Cardiac muscle cell (in vitro differentiated cells and primary cell): ENCODE measurements around the gene FKBP8. TPM values are rescaled to one million over a fixed set of nuclear protein-coding genes. Genes with fewer than 3 reads are reported as not detected.

Experiments
- DNase-seq, 2 donors: peaks; one replicate each; pipeline versions ENCODE4 v3.0.0 to v3.0.0-alpha.2; 2010 to 2017; ENCODE audit warnings: low read depth in 1 of 2, low spot score in 1 of 2
- H3K27ac ChIP-seq: fragments of 200-600 bp; sonication (generic); 2 replicates; pipeline ENCODE4 v1.5.1; 2016
- H3K27me3 ChIP-seq: fragments of 200-600 bp; sonication (generic); 2 replicates; pipeline ENCODE4 v1.6.0; 2016; ENCODE audit warnings: control low read depth
- H3K36me3 ChIP-seq: fragments of 200-600 bp; sonication (generic); 2 replicates; pipeline ENCODE4 v1.5.1; 2016; ENCODE audit warnings: control low read depth
- H3K4me1 ChIP-seq: fragments of 200-600 bp; sonication (generic); 2 replicates; pipeline ENCODE4 v1.8.1; 2017; ENCODE audit warnings: low read depth, mild to moderate bottlenecking, mixed run types
- H3K4me3 ChIP-seq: fragments of 200-600 bp; sonication (generic); 2 replicates; pipeline ENCODE4 v1.5.1; 2016; ENCODE audit warnings: mild to moderate bottlenecking
- H3K9me3 ChIP-seq: fragments of 200-600 bp; sonication (generic); 2 replicates; pipeline ENCODE4 v1.5.1; 2017; ENCODE audit warnings: low read depth, mild to moderate bottlenecking, control low read depth
- polyA plus RNA-seq: library from polyadenylated mRNA; unstranded; fragments of >200 nt; fragmentation: Nextera tagmentation; extraction: Ambion mirVana; gene quantifications from 2 replicates; pipeline ENCODE4 v1.2.1, GENCODE V29; 2016
- total RNA-seq: library from RNA; depleted of rRNA; stranded (reverse); fragments of >200 nt; gene quantifications from 2 replicates; pipeline ENCODE4 v1.2.3, GENCODE V29; 2016
- TF ChIP-seq, protein P1 (sequence below): IDR thresholded peaks from 2 replicates; pipeline ENCODE4 v1.5.1; 2012; ENCODE audit warnings: low read depth, mild to moderate bottlenecking, low read length

FKBP8 gene
- total and polyA plus RNA-seq, 2 experiments from 2014 or later, result 398 to 568 TPM

DNA sequence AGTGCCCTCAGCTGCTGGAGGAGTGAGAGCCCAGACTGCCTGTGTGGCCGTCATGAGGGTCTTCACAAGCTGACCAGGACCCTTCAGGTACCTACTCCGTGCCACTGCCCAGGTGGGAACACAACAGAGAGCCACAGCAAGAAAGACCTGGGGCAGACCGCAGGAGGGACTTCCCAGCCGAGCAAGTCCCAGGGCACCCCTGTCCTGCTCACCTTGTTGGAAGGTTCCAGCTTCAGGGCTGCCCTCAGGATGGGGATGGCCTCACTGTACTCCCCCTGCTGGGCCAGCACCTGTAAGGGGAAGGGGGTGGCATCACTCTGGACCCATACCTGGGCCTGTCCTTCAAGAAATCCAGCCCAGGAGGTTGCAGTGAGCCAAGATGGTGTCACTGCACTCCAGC lies 10.3 kb downstream of the FKBP8 start:
- Histone ChIP-seq H3K4me1 (no peaks in the 10 kb centered on the region), H3K4me3 (no peak overlapping the region), H3K27me3 (no peaks in the 10 kb centered on the region), H3K27ac (no peak overlapping the region), H3K9me3 (no peaks in the 10 kb centered on the region), H3K36me3 (peaks cover 36% of the 10 kb centered on the region)
- no peak for DNase-seq
- TF ChIP-seq, protein P1, sequence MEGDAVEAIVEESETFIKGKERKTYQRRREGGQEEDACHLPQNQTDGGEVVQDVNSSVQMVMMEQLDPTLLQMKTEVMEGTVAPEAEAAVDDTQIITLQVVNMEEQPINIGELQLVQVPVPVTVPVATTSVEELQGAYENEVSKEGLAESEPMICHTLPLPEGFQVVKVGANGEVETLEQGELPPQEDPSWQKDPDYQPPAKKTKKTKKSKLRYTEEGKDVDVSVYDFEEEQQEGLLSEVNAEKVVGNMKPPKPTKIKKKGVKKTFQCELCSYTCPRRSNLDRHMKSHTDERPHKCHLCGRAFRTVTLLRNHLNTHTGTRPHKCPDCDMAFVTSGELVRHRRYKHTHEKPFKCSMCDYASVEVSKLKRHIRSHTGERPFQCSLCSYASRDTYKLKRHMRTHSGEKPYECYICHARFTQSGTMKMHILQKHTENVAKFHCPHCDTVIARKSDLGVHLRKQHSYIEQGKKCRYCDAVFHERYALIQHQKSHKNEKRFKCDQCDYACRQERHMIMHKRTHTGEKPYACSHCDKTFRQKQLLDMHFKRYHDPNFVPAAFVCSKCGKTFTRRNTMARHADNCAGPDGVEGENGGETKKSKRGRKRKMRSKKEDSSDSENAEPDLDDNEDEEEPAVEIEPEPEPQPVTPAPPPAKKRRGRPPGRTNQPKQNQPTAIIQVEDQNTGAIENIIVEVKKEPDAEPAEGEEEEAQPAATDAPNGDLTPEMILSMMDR, result no peak

GRCh38 chr19:18532168-18532890 lies 11.0 kb downstream of the FKBP8 start:
- H3K27me3 ChIP-seq, result no peaks in the 10 kb centered on the region
- no peak overlapping the region for H3K4me3 ChIP-seq
- TF ChIP-seq, protein P1, result no peak
- H3K36me3 ChIP-seq, result peaks cover 32% of the 10 kb centered on the region
- H3K27ac ChIP-seq, result no peak overlapping the region
- no peaks in the 10 kb centered on the region for H3K9me3 ChIP-seq
- DNase-seq, result no peak
- no peaks in the 10 kb centered on the region for H3K4me1 ChIP-seq

DNA sequence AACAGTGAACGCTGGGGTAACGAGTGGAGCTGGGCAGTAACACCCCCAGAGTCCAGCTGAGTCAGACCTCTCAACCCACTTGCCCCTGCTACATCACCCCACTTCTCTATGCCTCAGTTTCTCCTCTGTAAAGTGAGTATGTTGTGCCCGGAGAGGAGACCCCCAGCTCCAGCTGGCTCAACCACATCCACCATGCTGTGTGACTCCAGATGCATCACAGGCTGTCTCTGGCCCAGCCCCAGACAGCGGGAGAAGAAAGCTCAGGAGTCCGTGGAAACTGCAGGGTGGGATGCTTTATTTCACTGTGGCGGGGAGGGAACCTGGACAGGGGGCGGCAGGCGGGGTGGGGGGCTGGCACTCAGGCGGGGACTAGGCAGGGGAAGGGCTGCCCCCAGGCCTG lies 11.9 kb downstream of the FKBP8 start:
- no peak overlapping the region for H3K27ac ChIP-seq
- H3K9me3 ChIP-seq, result no peaks in the 10 kb centered on the region
- DNase-seq, result no peak
- no peaks in the 10 kb centered on the region for H3K27me3 ChIP-seq
- TF ChIP-seq, protein P1, result no peak
- H3K4me3 ChIP-seq, result no peak overlapping the region
- H3K4me1 ChIP-seq, result no peaks in the 10 kb centered on the region
- H3K36me3 ChIP-seq, result peaks cover 23% of the 10 kb centered on the region

DNA sequence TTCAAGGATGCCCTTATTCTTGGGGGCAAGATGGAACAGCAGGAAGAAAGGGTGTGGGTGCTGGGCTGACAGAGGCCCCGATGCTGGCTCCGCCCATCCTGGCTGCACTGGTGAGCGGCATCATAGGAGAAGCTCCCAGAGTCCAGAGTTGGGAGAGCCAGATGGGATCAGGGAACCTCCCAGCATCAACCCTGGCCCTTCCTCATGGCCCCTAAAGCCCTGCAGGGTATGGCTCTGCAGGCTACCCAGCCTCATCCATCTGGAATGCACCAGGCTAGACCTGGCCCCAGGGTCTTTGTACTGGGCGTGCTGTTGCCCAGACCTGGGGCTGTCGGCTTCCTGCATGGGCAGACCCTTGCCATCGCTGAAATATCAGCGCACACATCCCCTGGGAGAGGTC lies 13.6 kb downstream of the FKBP8 start:
- Histone ChIP-seq H3K4me1 (no peaks in the 10 kb centered on the region), H3K4me3 (no peak overlapping the region), H3K27me3 (no peaks in the 10 kb centered on the region), H3K27ac (no peak overlapping the region), H3K36me3 (peaks cover 15% of the 10 kb centered on the region), H3K9me3 (no peaks in the 10 kb centered on the region)
- TF ChIP-seq, protein P1, result no peak
- DNase-seq, result no peak

DNA sequence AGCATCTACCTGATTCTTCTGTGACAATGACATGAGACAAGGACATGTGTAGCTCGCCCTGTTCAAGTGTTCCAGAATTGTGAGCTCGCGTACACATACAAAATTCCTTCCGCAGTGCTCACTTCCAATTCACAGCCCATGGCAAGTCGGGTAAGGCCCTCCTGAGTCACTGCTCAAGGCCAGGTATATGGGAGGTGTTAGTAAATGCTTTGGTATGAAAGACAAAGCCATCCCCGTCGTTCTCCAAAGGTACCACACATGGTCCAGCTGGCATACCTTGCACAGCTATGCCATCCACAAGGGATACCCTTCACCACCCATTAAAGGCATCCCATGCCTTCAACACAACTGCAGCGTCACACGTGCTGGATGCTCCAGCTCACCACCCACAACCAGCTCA lies 17.1 kb downstream of the FKBP8 start:
- Histone ChIP-seq H3K9me3 (no peaks in the 10 kb centered on the region), H3K4me3 (no peak overlapping the region), H3K4me1 (no peaks in the 10 kb centered on the region), H3K36me3 (peaks cover under 1% of the 10 kb centered on the region), H3K27ac (no peak overlapping the region), H3K27me3 (no peaks in the 10 kb centered on the region)
- DNase-seq, result no peak
- TF ChIP-seq, protein P1, result no peak
